ENCODE results near the gene ASCC3. TPM values are rescaled to one million over a fixed set of nuclear protein-coding genes. Genes with fewer than 3 reads are reported as not detected.
"Not testable (repeated sequence)": the region's sequence is repeated elsewhere in the genome, so short reads cannot be mapped to it uniquely, and the experiment has no call there.

ASCC3 gene
- total RNA-seq, 1 donor from 2014 or later = 43.1 TPM

DNA sequence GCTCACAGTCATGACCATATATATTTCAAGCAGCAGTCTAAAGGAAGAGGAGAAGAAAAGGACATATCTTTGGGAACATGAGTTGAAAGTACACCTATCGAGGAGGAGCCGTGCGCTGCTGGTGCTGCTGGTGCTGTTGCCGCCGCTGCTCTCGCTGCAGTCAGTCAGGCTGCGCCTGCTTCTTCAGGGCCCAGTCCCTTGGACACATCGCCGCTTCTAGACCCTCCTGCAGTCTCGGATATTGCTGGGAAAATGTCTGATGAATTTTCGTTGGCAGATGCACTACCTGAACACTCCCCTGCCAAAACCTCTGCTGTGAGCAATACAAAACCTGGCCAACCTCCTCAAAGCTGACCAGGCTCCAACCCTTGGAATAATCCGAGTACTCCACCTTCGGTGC lies 8.2 kb upstream of the ASCC3 start:
- DNase-seq = no peak

DNA sequence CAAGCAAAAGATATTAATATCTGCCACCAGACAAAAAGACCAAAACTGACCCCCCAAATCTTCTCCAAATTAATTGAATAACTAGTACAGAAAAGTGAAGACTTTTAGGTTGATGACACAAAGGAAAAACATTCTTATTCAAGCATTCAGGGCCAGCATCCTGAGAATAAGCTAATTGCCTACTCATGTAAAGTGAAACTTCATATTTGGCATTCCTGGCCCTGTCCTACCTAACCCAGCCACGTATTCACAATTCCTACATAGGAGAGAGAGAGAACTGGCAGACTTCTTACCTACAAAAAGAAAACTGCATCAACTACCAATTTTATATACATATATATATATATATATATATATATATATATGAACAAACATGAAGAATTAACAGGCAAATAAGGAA lies 4.9 kb upstream of the ASCC3 start:
- DNase-seq = no peak

DNA sequence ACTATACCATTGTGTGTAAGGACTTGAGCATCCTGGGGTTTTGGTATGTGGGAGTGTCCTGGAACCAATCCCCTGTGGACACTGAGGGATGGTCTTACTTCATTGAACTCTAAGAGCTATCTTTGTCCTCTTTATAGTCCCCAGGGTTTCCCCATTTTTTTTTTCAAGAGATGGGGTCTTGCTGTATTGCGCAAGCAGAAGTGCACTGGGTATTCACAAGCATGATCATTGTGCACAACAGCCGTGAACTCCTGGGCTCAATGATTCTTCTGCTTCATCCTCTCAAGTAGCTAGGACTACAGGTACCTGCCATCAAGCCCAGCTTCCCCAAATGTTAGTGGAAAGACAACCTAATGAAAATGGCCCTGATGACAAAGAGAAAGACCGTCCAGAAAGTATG lies 2.2 kb upstream of the ASCC3 start:
- DNase-seq = no peak

DNA sequence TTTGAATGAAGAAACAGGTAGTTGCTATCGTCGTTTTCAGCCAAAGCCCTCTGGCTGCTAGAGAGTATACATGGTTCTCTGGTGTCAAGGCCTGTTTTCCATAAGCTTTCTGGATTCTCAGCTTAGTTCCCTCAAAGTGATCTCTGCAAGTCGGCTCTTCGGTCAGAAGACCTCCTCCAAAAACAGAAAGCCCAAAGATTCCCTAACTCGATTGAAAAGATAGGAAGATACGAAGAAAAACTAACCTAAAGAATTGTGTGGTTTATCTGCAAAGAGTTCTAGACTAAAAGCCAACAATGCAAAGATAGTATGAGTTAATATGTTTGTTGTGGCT lies 545 bp upstream of the ASCC3 start:
- peak; percentile 30 for DNase-seq

DNA sequence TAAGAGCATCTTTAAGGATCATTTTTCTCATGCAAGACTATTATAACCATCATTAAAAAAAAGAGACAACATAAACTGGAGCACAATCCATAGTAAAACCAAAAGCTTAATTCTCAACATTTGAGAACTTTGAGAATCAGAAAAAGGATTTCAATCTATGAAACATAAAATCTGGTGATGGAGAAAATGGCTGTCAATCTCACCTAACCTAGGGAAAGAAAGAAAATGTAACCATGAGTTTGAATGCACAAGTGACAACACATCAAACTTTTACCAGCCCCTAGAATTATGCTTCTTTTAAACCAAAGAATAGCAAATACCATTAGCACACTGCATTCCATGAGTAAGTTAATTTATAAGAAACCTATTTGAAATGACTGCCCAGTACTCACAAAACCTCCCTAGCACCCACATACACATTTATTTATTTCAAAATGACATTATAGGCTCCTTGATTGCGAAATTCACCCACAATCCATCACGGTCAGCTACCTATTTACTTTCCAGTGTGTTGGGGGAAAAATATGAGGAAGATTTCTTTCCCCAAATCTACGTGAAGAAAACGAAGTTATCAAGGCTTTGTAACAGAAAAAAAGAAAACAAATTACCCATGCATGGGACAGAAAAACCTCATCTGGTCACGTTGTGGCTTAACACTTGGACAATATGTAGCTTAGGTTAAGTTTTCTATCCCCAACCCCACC lies 828 bp downstream of the ASCC3 start:
- DNase-seq = no peak

DNA sequence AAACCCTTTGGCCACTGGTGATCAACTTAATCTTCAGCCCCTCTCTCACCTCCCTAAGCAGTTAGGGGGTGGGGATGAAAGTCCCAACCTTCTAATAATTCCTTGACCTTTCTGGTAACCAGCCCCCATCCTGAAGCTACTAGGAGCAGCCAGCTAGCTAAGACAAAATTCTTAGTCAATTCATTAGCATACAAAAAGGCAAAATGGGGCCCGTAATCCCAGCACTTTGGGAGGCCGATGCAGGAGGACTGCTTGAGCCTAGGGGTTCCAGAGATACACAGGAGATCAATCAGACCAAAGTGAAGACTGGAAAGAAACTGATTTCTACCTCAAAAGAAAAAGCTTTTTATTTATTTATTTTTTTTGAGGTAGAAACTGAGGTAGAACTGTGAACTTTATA lies 1.8 kb downstream of the ASCC3 start:
- no peak for DNase-seq

DNA sequence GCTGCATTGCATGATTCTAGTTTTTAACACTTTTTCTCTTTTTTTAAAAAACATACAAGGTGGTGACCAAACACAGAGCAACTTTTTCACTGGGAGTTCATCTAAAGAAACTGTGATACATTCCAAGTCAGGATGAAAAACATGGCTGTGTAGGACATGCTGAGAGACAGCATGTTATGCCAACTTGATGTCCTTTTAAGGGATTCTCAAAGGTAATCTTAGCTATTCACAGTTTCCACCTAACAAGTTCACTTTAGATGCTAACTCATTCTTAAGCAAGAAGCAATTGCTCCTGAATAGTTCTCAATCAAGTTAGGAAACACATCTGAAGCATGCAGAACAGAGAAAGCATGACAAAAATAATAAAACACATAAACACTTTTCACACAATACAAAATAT lies 3.3 kb downstream of the ASCC3 start:
- DNase-seq = no peak

DNA sequence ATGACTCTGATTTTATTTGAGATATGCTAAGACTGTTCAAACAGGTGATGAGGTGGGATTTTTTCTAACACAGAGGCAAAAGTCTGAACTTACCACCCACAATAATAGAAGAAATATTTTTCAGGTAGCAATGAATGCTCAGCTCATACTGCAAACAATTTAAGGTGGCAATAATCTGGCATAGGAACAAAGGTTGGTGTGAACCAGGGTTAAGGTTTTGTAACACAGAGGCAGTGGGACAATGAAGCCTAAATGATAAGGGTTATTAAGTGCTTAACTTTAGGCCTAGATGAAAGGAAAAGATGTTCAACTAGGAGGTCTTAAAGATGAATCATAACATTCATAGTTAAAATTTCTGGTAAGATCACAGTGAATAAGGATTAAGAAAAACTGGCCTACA lies 4.9 kb downstream of the ASCC3 start:
- no peak for DNase-seq

DNA sequence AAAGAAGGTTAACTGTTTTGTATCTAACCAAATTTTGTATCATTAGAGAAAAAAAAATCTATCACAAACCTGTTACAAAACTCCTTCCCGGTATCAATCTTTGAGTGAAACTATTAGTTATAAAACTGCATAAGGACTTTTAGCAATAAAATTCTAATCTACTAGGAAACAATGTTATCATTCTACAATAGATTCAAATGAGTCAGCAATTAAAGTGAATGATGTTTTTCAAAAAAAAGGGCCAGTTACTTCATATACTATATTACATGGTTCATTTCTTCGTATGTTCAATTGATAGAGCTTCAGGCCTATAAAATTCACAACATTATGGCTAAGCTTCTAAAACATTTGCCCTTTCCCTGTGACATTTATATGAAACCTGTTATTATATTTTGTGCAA lies 15.6 kb downstream of the ASCC3 start:
- DNase-seq = no peak

DNA sequence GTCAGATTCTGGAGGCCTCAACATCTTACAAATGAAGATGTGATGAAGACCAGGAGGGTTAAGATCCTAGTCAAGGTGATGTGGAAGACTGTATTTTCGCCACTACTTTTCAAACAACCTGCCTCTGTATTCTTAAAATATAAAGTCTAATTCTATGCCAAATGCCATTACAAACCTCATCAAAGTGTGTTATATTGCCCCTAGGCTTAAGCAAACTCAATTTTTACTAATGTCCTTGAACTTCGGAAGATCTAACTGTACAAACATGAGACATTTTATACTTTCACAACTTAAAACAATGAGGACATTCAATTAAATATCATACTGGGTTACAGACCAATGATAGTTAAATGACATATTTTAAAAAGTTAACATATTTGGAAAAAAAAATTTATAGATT lies 19.1 kb downstream of the ASCC3 start:
- DNase-seq = no peak

DNA sequence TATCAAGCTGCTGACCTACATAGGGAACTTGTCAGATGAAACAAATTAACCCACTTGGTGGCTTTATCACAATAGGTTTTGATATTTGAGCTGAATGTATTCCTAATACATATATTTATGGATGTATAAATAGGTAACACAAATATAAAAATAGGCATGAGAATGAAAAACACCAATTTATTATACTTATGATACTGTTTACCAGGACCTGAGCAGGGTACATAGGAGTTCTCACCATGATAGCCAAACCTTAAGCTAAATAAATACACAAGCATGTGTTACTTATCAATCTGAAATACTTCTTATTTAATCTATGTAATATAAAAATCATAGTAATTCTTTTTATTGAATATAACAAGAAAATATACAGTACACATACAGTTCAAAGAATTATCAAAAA lies 25.0 kb downstream of the ASCC3 start:
- no peak for DNase-seq

DNA sequence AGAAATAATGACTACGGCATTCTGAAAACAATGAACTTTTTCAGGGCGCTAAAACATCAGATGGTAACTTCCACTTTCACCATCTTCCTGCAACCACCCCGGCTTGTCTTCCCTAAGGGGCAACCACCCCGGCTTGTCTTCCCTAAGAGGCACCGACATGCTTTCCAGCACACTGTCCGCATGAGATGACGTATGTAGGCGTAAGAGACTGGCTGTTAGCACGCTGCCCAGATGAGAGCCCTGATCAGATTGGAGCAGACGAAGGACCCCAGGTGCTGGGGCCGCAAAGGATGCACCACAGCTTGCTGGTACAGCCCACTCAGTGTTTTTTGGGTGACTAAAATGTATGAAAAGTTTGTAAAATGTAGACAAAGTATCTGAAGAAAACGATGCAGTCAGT lies 29.3 kb downstream of the ASCC3 start:
- no peak for DNase-seq

DNA sequence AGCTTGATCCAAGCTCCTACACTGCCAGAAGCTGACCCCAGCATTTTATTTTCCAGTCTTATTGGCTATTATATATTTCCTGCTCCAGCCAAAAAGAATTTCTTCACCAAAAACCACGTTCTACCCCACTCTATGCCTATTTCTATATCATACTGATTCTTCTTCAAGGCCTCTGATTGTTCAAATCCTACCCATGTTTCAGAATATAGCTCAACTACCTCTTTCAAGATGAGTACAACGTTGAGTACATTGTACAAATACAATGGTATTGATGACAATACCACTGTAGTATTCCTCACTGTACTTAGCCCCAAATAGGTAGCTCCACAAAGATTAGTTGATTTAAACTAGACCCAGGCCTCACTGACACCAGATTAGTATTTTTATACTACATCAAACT lies 31.0 kb downstream of the ASCC3 start:
- no peak for DNase-seq

DNA sequence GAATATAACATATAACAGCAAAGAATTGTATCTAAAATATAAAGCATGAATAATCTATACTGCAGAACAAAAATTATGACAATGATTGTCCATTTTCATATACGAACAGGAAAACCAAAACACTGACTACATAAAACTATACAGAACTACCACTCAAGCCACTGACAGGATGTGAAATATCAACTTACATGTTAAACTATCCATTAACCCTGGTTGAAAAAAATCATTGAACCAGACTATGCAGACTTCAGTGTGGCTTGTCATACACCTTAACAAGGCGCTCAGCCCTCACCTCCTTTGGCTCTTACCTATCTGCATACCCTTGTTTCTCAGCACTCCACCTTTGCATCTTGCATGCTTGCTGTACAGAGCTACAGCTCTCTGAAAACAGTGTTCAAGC lies 34.9 kb downstream of the ASCC3 start:
- DNase-seq = no peak

DNA sequence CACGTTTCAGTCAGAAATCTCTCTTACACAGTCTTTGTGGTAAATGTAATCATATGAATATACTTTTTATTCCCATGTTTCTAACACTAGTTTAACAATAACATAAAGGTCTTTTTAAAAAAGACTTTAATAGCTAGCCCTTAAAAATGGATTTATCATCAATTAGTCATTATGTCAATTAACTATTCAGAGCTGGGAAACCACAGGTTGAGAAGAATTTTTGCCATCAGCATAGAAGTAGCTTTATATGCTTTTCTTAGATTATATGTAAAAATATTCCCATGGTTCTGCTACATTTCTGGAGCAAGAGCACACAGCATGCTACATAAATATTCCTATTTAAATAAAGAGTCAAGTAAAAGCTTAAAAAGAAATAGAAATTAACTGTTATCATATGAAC lies 35.5 kb downstream of the ASCC3 start:
- DNase-seq = no peak

DNA sequence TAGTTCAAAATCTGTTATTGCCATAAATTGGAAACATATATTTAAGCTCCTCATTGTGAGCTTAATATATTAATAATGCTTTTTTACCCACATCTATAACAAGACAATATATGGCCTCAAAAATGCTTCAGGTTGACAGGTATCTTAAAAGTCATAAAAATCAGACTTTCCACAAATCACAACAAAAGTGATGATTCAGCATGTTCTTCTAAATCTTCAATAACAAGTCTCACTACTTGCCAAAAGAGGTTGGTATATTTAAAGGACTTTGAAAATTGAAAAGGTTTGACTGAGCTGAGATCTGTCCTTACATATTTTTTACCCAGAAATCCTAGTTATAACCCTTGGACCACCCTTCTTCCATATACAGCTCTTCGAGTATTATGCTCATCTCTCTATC lies 41.7 kb downstream of the ASCC3 start:
- no peak for DNase-seq

DNA sequence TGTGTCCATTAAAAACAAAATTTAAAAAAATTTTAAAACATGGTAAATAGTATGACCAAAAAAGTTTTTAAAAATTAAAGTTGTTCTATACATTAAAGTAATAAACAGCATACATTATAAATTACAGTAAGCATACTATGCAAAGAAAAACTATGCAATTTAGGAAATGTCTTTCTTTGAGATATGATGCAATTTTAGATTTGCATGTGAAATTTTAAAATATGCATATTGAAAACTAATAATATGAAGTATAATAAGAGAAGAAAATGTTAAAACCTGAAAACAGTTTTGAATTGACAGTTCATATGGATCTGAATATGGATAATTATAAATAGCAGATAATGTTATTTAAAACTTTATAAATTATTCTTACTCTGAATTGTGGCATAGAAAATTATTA lies 43.1 kb downstream of the ASCC3 start:
- no peak for DNase-seq

DNA sequence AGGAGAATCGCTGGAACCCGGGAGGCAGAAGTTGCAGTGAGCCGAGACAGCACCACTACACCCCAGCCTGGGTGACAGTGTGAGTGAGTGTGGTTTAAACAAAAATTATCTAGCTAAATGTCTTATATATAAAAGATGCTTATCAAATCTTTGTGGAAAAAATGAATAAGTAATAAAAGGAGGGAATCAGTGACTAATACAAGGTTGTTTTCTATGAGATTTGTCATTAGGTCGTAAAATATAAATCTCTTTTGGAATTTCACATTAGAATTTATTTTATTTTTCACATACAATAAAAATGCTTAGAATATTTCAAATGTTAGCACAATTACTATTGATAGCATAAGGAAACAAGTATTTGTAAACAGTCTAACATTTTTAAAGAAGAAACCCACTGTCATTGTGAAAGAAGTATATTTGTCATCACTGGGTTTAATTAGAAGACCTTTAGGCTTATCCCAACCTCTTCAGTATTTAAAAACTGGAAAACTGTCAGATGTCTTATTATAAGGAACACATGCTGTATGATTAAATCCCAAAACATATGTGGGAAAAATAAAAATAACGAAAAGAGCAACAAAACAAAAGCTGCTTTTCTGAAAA lies 47.1 kb downstream of the ASCC3 start:
- DNase-seq = peak; percentile 28

DNA sequence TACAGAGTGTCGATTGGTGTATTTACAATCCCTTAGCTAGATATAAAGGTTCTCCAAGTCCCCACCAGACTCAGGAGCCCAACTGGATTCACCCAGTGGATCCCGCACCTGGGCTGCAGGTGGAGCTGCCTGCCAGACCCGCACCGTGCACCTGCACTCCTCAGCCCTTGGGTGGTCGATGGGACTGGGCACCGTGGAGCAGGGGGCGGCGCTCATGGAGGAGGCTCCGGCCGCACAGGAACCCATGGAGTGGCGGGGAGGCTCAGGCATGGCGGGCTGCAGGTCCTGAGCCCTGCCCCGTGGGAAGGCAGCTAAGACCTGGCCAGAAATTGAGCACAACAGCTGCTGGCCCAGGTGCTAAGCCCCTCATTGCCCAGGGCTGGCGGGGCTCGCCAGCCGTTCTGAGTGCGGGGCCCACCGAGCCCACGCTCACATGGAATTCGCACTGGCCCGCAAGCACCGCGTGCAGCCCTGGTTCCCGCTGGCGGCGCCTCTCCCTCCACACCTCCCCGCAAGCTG lies 52.0 kb downstream of the ASCC3 start:
- not testable (repeated sequence) for DNase-seq

DNA sequence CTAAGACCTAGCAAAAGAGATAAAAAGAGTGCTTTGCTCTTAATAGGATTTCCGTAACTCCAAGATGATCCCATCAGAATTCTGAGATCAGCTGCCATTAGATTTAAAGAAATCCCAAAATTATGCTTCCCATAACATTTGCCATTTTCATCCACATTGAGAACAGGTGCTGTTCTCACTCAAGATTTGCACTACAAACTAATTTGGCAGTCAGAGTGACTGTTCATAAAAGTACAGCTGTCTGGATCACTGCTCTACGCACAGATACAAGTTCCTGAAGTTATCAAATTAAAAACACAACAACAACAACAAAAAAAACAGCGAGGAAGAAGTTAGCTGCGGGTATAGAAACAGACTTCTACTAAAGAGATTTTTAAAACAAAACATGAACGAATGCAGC lies 58.1 kb downstream of the ASCC3 start:
- no peak for DNase-seq

DNA sequence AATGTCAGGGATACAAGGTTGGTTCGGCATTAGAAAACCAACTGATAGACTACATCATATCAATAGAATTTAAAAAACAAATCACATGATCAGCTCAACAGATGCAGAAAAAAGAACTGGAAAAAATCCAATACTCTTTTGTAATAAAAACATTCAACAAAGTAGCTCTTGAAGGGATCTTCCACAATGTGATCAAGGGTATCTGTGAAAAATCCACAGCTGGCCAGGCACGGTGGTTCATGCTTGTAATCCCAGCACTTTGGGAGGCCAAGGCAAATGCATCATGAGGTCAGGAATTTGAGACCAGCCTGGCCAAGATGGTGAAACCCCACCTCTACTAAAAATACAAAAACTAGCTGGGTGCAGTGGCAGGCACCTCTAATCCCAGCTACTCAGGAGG lies 63.1 kb downstream of the ASCC3 start:
- no peak for DNase-seq

DNA sequence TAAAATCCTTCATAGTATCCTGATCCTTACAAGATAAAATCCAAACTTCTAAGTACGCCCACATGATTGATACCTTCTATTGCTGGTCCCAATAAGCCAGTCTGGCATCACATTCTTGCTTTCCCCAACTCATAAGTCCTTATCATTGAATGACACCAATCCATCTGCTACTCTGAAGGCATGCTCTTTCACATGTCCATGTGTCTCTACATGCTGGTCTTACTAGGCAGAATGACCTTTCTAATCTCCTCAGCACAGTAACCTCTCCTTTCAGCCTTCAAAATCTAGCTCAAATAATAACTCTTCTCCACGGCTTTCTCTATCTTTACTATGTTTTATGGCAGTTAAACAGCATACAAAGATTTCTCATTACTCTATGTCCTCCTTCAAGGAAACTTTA lies 71.1 kb downstream of the ASCC3 start:
- no peak for DNase-seq

DNA sequence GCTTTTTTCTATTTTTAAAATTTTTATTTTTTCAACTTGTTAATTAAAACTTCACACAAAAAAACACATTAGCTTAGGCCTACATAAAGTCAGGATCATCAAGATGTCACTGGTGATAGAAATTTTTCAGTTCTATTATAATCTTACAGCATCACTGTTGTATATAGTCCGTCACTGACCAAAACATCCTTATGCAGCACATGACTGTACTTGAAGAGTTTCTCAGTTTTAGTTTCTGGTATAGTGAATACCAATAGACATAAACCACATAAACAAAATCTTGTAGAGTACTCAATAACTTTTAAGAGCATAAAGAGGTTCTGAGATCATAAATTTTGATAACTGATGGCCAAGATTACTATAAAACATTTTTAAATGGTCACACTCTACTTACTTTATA lies 71.8 kb downstream of the ASCC3 start:
- no peak for DNase-seq

DNA sequence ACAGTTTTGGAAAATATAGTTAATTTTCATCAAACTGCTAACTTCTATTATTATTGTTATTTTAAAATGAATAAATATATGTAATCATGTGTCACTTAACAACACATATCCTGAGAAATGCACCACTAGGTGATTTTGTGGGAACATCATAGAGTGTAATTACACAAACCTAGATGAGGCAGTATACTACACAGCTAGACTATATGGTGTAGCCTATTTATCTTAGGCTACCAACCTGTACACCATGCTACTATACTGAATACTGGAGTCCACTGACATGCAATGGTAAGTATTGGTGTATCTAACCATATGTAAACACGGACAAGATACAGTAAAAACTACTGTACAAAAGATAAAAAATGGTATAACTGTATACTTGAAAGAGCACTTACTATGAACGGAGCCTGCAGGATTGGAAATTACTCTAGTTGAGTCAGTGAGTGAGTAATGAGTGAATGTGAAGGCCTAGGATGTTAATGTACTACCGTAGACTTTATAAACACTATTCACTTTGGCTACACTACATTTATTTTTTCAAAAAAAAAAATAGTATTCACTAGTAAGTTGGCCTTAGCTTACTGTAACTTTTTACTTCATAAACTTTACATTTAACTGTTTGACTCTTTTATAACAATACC lies 72.4 kb downstream of the ASCC3 start:
- no peak for DNase-seq

Measured in skin of body (tissue), 2 donors.